Spinal cord (tissue), 10 donors: Measurements from ENCODE around the gene PON3. TPM values are rescaled to one million over a fixed set of nuclear protein-coding genes. Genes with fewer than 3 reads are reported as not detected.
A peak's percentile ranks its signal among the peaks of the same experiment; 100 is the strongest.

Experiments
- DNase-seq, 6 donors: peaks; one replicate each; pipeline versions ENCODE4 v3.0.0 to v3.0.0-alpha.2; 2013 to 2015; ENCODE audit warnings: low spot score in 6 of 6, low read depth in 4 of 6
- H3K27ac ChIP-seq: one replicate; pipeline ENCODE4 v1.5.1; 2013; ENCODE audit warnings: low read depth, low read length, control low read depth
- H3K27me3 ChIP-seq: one replicate; pipeline ENCODE4 v1.6.1; 2013; ENCODE audit warnings: low read length; ENCODE audit not compliant: control insufficient read depth, insufficient read depth
- H3K36me3 ChIP-seq: one replicate; pipeline ENCODE4 v1.6.1; 2013; ENCODE audit warnings: low read length; ENCODE audit not compliant: control insufficient read depth, insufficient read depth
- H3K4me1 ChIP-seq: one replicate; pipeline ENCODE4 v1.6.1; 2013; ENCODE audit warnings: low read length; ENCODE audit not compliant: control insufficient read depth, insufficient read depth
- H3K4me3 ChIP-seq: one replicate; pipeline ENCODE4 v1.5.1; 2013; ENCODE audit warnings: low read depth, low read length, control low read depth
- H3K9me3 ChIP-seq: one replicate; pipeline ENCODE4 v1.6.1; 2013; ENCODE audit warnings: low read length; ENCODE audit not compliant: control insufficient read depth, insufficient read depth
- WGBS: methylation state at CpG from one replicate; pipeline ENCODE4 v1.1.5; 2013; ENCODE audit warnings: missing lambda C conversion rate; ENCODE audit not compliant: insufficient coverage; 5-methylcytosine and 5-hydroxymethylcytosine counted together
- polyA plus RNA-seq, 2 donors: library from polyadenylated mRNA; unstranded; fragments of 120-200 nt; gene quantifications; one replicate each; pipeline ENCODE4 v1.2.1, GENCODE V29; 2013; ENCODE audit not compliant: insufficient read length in 2 of 2
- small RNA-seq: library from RNA; depleted of rRNA; stranded (forward); fragments of <200 nt; gene quantifications from one replicate; pipeline ENCODE3, GENCODE V24; 2014; ENCODE audit warnings: low replicate concordance
- total RNA-seq, 2 donors: library from RNA; depleted of rRNA in 1 of 2; stranded (reverse); fragments of 120-200 nt in 1 of 2; fragments of >200 nt in 1 of 2; gene quantifications; one replicate each; pipeline versions ENCODE4 v1.2.3 to v1.2.4, GENCODE V29; 2013 to 2014
- donor health status: healthy.

PON3 gene
- total and polyA plus RNA-seq, 4 donors = 3.5 to 4.3 (median 4.0) TPM

GRCh38 chr7:95318501-95319100 lies 77.6 kb downstream of the PON3 start:
- peak in 1 of 6 donors; percentile 67 for DNase-seq
- Histone ChIP-seq H3K36me3 (no peaks in the 10 kb centered on the region), H3K27ac (no peak overlapping the region), H3K4me3 (no peak overlapping the region), H3K9me3 (no peaks in the 10 kb centered on the region), H3K4me1 (no peaks in the 10 kb centered on the region), H3K27me3 (no peaks in the 10 kb centered on the region)
- 100% methylated on average over 1 of the region's 8 CpGs for WGBS

GRCh38 chr7:95317966-95318365 lies 78.2 kb downstream of the PON3 start:
- no peaks in the 10 kb centered on the region for H3K27me3 ChIP-seq
- H3K4me1 ChIP-seq = no peaks in the 10 kb centered on the region
- H3K27ac ChIP-seq = no peak overlapping the region
- no peaks in the 10 kb centered on the region for H3K36me3 ChIP-seq
- WGBS = no CpG with 5 or more reads among the region's 3 CpGs
- no peaks in the 10 kb centered on the region for H3K9me3 ChIP-seq
- DNase-seq = no peak
- no peak overlapping the region for H3K4me3 ChIP-seq

- peak in 1 of 6 donors; percentile 22 for DNase-seq
- Histone ChIP-seq H3K27me3 (no peaks in the 10 kb centered on the region), H3K9me3 (no peaks in the 10 kb centered on the region), H3K4me1 (no peaks in the 10 kb centered on the region), H3K4me3 (no peak overlapping the region), H3K27ac (no peak overlapping the region), H3K36me3 (no peaks in the 10 kb centered on the region)
- WGBS = 17% methylated on average over 2 of the region's 2 CpGs
Measured at GRCh38 chr7:95317546-95317945, 78.6 kb downstream of the PON3 start.

GRCh38 chr7:95316588-95316987 lies 79.6 kb downstream of the PON3 start:
- Histone ChIP-seq H3K9me3 (no peaks in the 10 kb centered on the region), H3K36me3 (no peaks in the 10 kb centered on the region), H3K4me3 (no peak overlapping the region), H3K4me1 (no peaks in the 10 kb centered on the region), H3K27me3 (no peaks in the 10 kb centered on the region), H3K27ac (no peak overlapping the region)
- DNase-seq = no peak
- WGBS = 100% methylated on average over 1 of the region's 2 CpGs

GRCh38 chr7:95312561-95312960 lies 83.6 kb downstream of the PON3 start:
- no peaks in the 10 kb centered on the region for H3K36me3 ChIP-seq
- WGBS = 100% methylated on average over 4 of the region's 4 CpGs
- no peak for DNase-seq
- no peaks in the 10 kb centered on the region for H3K9me3 ChIP-seq
- no peaks in the 10 kb centered on the region for H3K27me3 ChIP-seq
- peaks cover 4% of the 10 kb centered on the region for H3K4me1 ChIP-seq
- no peak overlapping the region for H3K27ac ChIP-seq
- H3K4me3 ChIP-seq = no peak overlapping the region

- Histone ChIP-seq H3K4me1 (peaks cover 4% of the 10 kb centered on the region), H3K27ac (no peak overlapping the region), H3K9me3 (no peaks in the 10 kb centered on the region), H3K27me3 (no peaks in the 10 kb centered on the region), H3K4me3 (no peak overlapping the region), H3K36me3 (no peaks in the 10 kb centered on the region)
- WGBS = no CpG with 5 or more reads among the region's 2 CpGs
- DNase-seq = no peak
Measured at GRCh38 chr7:95311389-95311788, 84.8 kb downstream of the PON3 start.

- no CpG with 5 or more reads among the region's 2 CpGs for WGBS
Measured at GRCh38 chr7:95309951-95310350, 86.2 kb downstream of the PON3 start.

More at GRCh38 chr7:95309951-95310350, 86.2 kb downstream of the PON3 start:
- no peak for DNase-seq
- Histone ChIP-seq H3K27me3 (no peaks in the 10 kb centered on the region), H3K9me3 (no peaks in the 10 kb centered on the region), H3K4me1 (peaks cover 4% of the 10 kb centered on the region), H3K36me3 (no peaks in the 10 kb centered on the region), H3K27ac (no peak overlapping the region), H3K4me3 (no peak overlapping the region)

Small RNA genes within 50 kb of the gene (small RNA-seq; reads per million reads assigned to genes)
- gene AC004022.2 = not detected

Other genes with a start within 250 kb of the PON3 start
- gene PON1, start 71.8 kb downstream of the PON3 start, total RNA-seq = under 1 TPM; 0.59 to 0.61 TPM
- 1 to 10 TPM; 1.1 to 1.2 TPM for gene PON1, start 71.8 kb downstream of the PON3 start, polyA plus RNA-seq
- gene PON2, start 38.7 kb upstream of the PON3 start, total RNA-seq = 100 to 1,000 TPM; 167 to 177 TPM
- 100 to 1,000 TPM; 252 to 286 TPM for gene PON2, start 38.7 kb upstream of the PON3 start, polyA plus RNA-seq
- gene ASB4, start 89.6 kb upstream of the PON3 start, total RNA-seq = under 1 TPM; 0.20 to 0.72 TPM
- gene ASB4, start 89.6 kb upstream of the PON3 start, polyA plus RNA-seq = under 1 TPM; 0.33 to 0.65 TPM
- 10 to 100 TPM; 24.5 to 35.2 TPM for gene PDK4, start 200.1 kb upstream of the PON3 start, total RNA-seq
- 10 to 100 TPM; 14.7 to 22.5 TPM for gene PDK4, start 200.1 kb upstream of the PON3 start, polyA plus RNA-seq